ENCODE data around the gene TMEM134. TPM values are rescaled to one million over a fixed set of nuclear protein-coding genes. Genes with fewer than 3 reads are reported as not detected.

Gene TMEM134
- total and polyA plus RNA-seq, 8 donors, result 45.1 to 93.4 (median 61.5) TPM

DNA sequence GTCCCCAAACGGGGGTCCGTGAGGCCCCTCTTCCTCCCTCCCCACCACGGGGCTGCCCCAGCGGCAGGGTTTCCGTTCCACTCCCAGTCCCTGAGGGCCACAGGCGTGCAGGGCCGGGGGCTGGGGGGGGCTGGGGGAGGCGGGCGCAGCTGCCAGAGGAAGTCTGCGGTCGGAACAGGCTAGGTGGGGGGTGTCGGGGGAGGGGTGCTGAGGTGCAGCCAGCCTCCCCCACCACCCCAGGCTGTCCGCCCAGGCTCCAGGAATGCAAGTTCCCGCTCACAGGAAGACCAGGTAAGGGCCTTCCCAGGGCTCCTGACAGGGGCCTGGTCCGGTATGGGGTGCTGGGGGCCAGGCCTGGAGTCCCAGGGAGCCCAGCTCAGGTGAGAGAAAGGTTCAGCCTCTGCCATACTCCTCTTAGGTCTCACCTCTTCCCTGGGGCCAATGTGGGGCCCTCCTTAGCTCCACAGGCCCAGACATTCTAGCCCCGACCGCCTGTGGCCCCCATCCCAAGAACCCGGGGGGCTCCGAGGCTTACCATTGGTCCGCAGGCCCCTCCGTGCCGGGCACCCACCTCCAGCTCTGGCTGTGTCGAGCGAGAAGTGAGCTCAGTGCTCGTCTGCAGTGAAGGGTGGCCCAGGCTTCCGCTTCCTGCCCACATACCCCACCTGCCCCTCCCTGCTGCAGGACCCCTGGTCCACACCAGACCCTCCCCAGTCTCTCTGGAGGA, 31.8 kb downstream of the TMEM134 start, which contains the start of gene PTPRCAP:
Gene PTPRCAP, minus strand, starts transcription at position 601 of the 727 bp plus-strand sequence. Its CDS starts 63 bp downstream, at position 538.
- H3K9me3 ChIP-seq, result no peaks in the 10 kb centered on the region
- H3K4me3 ChIP-seq, result peak within 1 kb of the TSS in 1 of 4 donors; percentile 12
- no peaks in the 10 kb centered on the region for H3K27me3 ChIP-seq
- peak in 2 of 4 donors; percentile 10 to 12 for ATAC-seq
- 85 to 87% methylated on average over 21 to 26 of the region's 26 CpGs for WGBS, 2 donors
- H3K4me1 ChIP-seq, result peaks cover 0 to 3% (median 1%) of the 10 kb centered on the region in 3 donors
- intact Hi-C loops (cut with DNase I), result loop anchor here in 1 of 3 donors (10.0 kb wide), 1 partner anchor 58 kb away; no protein-coding TSS in a partner anchor
- H3K27ac ChIP-seq, result no peak within 1 kb of the TSS
- TF ChIP-seq, protein P1, sequence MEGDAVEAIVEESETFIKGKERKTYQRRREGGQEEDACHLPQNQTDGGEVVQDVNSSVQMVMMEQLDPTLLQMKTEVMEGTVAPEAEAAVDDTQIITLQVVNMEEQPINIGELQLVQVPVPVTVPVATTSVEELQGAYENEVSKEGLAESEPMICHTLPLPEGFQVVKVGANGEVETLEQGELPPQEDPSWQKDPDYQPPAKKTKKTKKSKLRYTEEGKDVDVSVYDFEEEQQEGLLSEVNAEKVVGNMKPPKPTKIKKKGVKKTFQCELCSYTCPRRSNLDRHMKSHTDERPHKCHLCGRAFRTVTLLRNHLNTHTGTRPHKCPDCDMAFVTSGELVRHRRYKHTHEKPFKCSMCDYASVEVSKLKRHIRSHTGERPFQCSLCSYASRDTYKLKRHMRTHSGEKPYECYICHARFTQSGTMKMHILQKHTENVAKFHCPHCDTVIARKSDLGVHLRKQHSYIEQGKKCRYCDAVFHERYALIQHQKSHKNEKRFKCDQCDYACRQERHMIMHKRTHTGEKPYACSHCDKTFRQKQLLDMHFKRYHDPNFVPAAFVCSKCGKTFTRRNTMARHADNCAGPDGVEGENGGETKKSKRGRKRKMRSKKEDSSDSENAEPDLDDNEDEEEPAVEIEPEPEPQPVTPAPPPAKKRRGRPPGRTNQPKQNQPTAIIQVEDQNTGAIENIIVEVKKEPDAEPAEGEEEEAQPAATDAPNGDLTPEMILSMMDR (IDR thresholded peaks at IDR 0.05), result no peak
- H3K36me3 ChIP-seq, result peaks cover 0 to 14% (median 11%) of the 10 kb centered on the region in 3 donors
- FAIRE-seq, result no peak
- DNase-seq, result peak in 3 of 6 donors; percentile 40 to 74 (median 55)

DNA sequence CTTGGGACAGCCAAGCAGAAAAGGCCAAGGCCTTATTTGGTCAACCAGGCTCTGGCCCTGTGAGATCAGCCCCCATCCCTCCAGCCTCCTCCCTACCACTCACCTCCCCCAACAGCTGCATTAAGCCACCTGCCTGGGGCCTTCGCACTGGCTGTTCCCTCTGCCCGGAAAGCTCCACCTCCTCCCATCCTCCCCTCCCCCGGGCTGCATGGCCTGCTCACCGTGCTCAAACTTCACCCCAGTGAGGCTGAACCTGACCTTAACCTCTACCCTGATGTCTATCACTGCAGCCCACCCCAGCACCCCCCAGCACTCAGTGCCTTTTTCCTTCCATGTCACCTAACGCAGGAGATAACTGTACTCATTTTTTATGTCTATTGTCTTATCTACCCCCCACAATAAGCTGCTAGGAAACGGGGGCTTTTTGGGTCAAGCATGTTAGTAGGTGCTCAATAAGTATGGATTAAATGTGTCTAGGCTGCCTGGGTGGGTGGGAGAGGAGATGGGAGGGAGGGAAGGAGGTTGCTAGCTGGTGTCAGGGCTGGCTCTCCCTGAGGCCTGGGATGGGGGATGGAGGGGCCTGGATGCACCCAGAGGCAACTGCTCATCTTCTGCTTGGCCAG, 32.5 kb downstream of the TMEM134 start:
- H3K27ac ChIP-seq, result no peak overlapping the region
- no peaks in the 10 kb centered on the region for H3K4me1 ChIP-seq
- H3K4me3 ChIP-seq, result no peak overlapping the region
- 63 to 65% methylated on average over 6 of the region's 6 CpGs for WGBS, 2 donors
- TF ChIP-seq, protein P1 (IDR thresholded peaks at IDR 0.05), result no peak
- peaks cover 0 to 14% (median 14%) of the 10 kb centered on the region in 3 donors for H3K36me3 ChIP-seq
- no peak for FAIRE-seq
- no peaks in the 10 kb centered on the region for H3K9me3 ChIP-seq
- peak in 1 of 6 donors; percentile 48 for DNase-seq
- ATAC-seq, result peak in 1 of 4 donors; percentile 23
- intact Hi-C loops (cut with DNase I), result loop anchor here in 1 of 3 donors (10.0 kb wide), 1 partner anchor 58 kb away; no protein-coding TSS in a partner anchor
- no peaks in the 10 kb centered on the region for H3K27me3 ChIP-seq

DNA sequence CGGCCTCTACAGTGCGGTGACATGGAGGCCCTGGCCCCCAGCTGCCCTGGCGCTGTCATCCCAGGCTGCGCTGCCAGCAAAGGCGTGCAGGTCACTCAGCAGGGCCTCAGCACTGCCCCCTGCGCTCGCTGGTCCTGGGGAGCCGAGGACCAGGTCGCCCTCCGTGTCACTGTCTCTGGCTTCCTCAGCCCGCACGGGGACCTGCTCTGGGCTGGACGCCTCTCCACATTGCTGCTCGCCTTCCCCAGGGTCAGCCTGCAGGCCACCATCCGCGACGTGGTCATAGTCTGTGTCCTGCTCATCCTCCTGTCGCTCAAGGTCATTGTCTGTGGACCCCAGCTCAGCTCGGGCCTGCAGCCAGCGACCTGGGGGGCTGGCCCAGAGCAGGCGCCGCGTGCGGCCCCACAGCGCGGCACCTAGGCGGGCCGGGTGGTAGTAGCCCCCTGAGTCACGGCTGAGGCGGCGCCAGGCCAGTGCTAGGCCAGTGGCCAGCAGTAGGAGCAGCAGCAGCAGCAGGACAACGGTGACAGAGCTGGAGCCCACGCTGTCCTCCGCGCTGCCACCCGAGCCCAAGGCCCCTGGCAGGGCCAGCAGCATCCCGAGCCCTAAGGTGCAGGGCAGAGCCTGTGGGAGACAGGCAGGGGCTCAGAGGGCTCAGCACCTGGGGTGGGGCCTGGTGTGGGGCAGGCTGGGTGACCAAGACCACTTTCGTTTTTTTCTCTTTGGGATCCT, 33.2 kb downstream of the TMEM134 start:
- no peak for FAIRE-seq

DNA sequence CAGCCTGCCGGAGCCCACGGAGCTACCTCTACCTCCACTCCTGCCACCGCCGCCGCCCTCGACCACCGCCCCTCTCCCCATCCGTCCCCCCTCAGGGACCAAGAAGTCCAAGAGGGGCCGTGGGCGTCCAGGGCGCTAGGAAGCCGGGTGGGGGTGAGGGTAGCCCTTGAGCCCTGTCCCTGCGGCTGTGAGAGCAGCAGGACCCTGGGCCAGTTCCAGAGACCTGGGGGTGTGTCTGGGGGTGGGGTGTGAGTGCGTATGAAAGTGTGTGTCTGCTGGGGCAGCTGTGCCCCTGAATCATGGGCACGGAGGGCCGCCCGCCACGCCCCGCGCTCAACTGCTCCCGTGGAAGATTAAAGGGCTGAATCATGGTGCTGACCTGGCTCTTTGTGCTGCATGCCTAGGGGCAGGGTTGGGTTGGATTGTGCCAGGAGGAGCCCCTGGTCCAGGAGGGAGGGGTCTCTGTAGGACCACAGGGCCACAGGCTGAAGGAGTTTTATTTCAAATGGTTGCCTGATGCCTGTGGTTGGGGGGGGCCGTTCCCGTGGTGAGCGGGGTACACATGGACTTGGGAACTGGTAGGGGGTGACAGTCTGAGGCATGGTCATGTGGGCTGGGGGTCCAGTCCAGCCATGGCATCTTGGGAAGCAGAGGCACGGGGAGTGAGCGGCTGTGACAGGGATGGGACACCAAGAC, 33.9 kb downstream of the TMEM134 start:
- DNase-seq (no peak), ATAC-seq (no peak), FAIRE-seq (no peak)
- TF ChIP-seq, protein P1 (IDR thresholded peaks at IDR 0.05), result no peak
- intact Hi-C loops (cut with DNase I), result loop anchor here in 1 of 3 donors (10.0 kb wide), 1 partner anchor 60 kb away; no protein-coding TSS in a partner anchor
- H3K9me3 ChIP-seq, result no peaks in the 10 kb centered on the region
- no peak overlapping the region for H3K4me3 ChIP-seq
- H3K36me3 ChIP-seq, result peaks cover 0 to 16% (median 14%) of the 10 kb centered on the region in 3 donors
- no peak overlapping the region for H3K27ac ChIP-seq
- 88 to 90% methylated on average over 26 of the region's 26 CpGs for WGBS, 2 donors
- no peaks in the 10 kb centered on the region for H3K27me3 ChIP-seq
- no peaks in the 10 kb centered on the region for H3K4me1 ChIP-seq

More for the DNA sequence above, 33.2 kb downstream of the TMEM134 start:
- intact Hi-C loops (cut with DNase I), result loop anchor here in 1 of 3 donors (10.0 kb wide), 1 partner anchor 59 kb away; no protein-coding TSS in a partner anchor
- Histone ChIP-seq H3K27ac (no peak overlapping the region), H3K4me1 (no peaks in the 10 kb centered on the region), H3K27me3 (no peaks in the 10 kb centered on the region), H3K4me3 (no peak overlapping the region), H3K9me3 (no peaks in the 10 kb centered on the region), H3K36me3 (peaks cover 0 to 16% (median 14%) of the 10 kb centered on the region in 3 donors)
- TF ChIP-seq, protein P1 (IDR thresholded peaks at IDR 0.05), result no peak
- 91 to 92% methylated on average over 38 of the region's 38 CpGs for WGBS, 2 donors
- DNase-seq, result peak in 1 of 6 donors; percentile 79
- ATAC-seq, result no peak

Measured in pancreas (tissue), 10 donors.